ENCODE data around the gene MRPL20.
A peak's percentile ranks its signal among the peaks of the same experiment; 100 is the strongest.

Gene MRPL20

DNA sequence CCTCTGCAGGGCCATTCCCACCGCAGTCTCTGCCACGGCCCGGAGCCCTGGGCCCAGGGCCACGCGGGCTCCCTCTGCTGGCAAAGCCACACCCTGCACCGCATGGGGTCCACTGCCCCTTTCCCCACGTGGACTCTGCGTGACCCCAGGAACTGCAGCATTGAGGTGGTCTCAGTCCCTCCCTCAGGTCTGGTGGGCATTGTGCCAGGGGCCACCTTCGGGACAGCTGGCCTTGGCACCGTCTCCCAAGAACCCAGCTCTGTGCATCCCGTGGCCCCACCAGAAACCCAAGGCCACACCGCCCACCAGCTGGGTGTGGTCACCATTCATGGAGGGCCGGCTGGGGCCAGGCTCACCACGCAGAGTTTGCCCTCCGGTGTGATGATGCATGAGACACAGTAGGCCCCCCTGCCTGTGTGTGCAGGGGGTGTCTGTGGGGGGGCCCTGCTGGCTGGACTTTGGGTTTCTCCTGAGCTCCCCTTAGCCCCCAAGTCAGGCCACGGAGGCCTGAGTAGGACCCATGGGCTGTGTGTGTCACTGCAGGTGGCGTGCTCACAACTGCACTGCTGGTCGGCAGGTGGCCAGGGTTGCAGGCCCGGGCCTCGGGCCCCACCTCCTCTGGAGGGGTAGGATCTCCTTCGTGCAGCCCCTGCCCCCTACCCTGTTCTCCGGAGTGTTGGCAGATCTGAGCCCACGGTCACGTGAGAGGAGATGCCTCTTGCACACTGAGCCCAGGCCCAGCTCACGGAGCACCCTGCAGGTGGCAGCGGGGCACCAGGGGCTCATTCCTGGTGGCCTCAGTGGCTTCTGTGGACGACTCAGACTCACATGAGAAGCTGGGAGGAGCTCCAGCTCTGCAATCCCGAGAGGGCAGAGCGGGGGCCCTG lies 34.2 kb upstream of the MRPL20 start:
- no peak overlapping the region for H3K4me3 ChIP-seq (ENCODE audit: severe bottlenecking)
- TF ChIP-seq, protein P1, sequence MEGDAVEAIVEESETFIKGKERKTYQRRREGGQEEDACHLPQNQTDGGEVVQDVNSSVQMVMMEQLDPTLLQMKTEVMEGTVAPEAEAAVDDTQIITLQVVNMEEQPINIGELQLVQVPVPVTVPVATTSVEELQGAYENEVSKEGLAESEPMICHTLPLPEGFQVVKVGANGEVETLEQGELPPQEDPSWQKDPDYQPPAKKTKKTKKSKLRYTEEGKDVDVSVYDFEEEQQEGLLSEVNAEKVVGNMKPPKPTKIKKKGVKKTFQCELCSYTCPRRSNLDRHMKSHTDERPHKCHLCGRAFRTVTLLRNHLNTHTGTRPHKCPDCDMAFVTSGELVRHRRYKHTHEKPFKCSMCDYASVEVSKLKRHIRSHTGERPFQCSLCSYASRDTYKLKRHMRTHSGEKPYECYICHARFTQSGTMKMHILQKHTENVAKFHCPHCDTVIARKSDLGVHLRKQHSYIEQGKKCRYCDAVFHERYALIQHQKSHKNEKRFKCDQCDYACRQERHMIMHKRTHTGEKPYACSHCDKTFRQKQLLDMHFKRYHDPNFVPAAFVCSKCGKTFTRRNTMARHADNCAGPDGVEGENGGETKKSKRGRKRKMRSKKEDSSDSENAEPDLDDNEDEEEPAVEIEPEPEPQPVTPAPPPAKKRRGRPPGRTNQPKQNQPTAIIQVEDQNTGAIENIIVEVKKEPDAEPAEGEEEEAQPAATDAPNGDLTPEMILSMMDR (IDR thresholded peaks at IDR 0.05; ENCODE audit: poor library complexity, severe bottlenecking) = peak; percentile 91
- peak; percentile 67 for ATAC-seq (ENCODE audit: low read depth)
- H3K36me3 ChIP-seq (ENCODE audit: low read depth) = no peaks in the 10 kb centered on the region
- H3K9me3 ChIP-seq (ENCODE audit: severe bottlenecking) = no peaks in the 10 kb centered on the region
- H3K4me1 ChIP-seq (ENCODE audit: insufficient read depth, poor library complexity, severe bottlenecking) = no peaks in the 10 kb centered on the region
- H3K27ac ChIP-seq (ENCODE audit: poor library complexity, severe bottlenecking) = no peak overlapping the region
- DNase-seq (ENCODE audit: low spot score) = peak; percentile 63
- H3K27me3 ChIP-seq (ENCODE audit: insufficient read depth, poor library complexity, severe bottlenecking) = no peaks in the 10 kb centered on the region

DNA sequence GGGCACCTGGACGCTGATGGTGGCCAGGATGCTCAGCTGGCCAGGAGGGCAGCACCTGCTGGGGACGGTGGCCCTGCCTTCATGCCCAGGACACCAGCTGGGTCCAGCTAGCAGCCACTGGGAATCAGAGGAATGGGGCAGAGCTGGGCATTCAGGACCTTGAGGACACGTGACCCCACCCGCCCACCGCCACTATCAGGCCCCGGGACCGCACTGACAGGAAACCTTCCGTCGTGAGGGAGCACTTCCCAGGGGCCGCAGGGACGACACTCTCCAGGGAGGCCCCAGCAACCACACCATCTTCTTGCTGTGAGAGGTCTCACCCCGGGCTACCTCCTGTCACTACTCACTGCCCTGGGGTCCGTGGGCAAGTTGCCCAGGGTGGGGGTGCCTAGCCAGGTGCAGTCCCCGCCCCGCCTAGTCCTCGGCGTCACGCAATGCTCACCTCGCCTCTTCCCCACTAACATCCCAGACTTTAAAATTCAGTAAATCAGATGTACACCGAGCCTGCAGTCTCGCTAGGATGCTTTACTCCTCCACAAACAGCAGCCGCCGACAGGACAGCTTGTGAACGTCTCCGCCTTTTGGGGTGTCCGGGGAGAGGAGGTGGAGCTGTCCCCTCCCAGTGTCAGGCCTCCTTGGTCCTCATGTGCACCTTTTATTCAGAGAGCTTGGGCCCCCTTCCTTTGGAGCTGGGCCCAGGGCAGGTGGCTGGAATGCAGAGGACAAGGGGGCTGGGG lies 33.3 kb upstream of the MRPL20 start:
- Histone ChIP-seq H3K4me3 (ENCODE audit: severe bottlenecking) (no peak overlapping the region), H3K27me3 (ENCODE audit: insufficient read depth, poor library complexity, severe bottlenecking) (no peaks in the 10 kb centered on the region), H3K27ac (ENCODE audit: poor library complexity, severe bottlenecking) (no peak overlapping the region), H3K9me3 (ENCODE audit: severe bottlenecking) (no peaks in the 10 kb centered on the region), H3K36me3 (ENCODE audit: low read depth) (no peaks in the 10 kb centered on the region), H3K4me1 (ENCODE audit: insufficient read depth, poor library complexity, severe bottlenecking) (no peaks in the 10 kb centered on the region)
- TF ChIP-seq, protein P1 (IDR thresholded peaks at IDR 0.05; ENCODE audit: poor library complexity, severe bottlenecking) = no peak
- peak; percentile 65 for DNase-seq (ENCODE audit: low spot score)
- no peak for ATAC-seq (ENCODE audit: low read depth)

DNA sequence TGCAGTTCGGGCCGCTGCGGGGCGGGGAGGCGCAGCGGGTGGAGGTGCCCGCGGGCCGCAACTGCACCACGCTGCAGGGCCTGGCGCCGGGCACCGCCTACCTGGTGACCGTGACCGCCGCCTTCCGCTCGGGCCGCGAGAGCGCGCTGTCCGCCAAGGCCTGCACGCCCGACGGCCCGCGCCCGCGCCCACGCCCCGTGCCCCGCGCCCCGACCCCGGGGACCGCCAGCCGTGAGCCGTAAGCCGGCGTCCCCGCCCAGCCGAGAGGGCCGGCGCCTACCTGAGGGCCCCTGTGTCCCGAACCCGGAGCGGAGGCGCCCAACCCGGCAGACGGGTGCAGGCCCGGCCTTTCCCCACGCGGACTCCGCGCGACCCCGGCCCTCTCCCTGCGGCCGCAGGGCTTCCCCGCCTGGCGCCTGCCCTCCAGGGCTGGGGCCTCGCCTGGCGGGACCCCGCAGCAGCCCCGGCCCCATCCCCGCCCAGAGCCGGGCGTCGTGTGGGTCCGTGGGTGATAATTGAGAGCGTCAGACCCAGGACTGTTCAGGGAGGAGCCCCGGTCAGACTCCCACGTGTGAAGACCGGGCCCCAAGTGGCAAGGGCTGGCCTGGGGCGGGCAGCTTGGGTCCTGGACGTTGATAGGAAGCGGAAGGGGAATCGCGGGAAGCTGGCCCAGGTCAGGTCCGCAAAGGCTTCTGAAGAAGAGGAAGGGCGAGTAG lies 32.6 kb upstream of the MRPL20 start:
- no peak for ATAC-seq (ENCODE audit: low read depth)
- H3K27ac ChIP-seq (ENCODE audit: poor library complexity, severe bottlenecking) = no peak overlapping the region
- H3K9me3 ChIP-seq (ENCODE audit: severe bottlenecking) = no peaks in the 10 kb centered on the region
- H3K4me3 ChIP-seq (ENCODE audit: severe bottlenecking) = no peak overlapping the region
- DNase-seq (ENCODE audit: low spot score) = peak; percentile 59
- H3K4me1 ChIP-seq (ENCODE audit: insufficient read depth, poor library complexity, severe bottlenecking) = no peaks in the 10 kb centered on the region
- no peaks in the 10 kb centered on the region for H3K27me3 ChIP-seq (ENCODE audit: insufficient read depth, poor library complexity, severe bottlenecking)
- no peaks in the 10 kb centered on the region for H3K36me3 ChIP-seq (ENCODE audit: low read depth)
- TF ChIP-seq, protein P1 (IDR thresholded peaks at IDR 0.05; ENCODE audit: poor library complexity, severe bottlenecking) = no peak

DNA sequence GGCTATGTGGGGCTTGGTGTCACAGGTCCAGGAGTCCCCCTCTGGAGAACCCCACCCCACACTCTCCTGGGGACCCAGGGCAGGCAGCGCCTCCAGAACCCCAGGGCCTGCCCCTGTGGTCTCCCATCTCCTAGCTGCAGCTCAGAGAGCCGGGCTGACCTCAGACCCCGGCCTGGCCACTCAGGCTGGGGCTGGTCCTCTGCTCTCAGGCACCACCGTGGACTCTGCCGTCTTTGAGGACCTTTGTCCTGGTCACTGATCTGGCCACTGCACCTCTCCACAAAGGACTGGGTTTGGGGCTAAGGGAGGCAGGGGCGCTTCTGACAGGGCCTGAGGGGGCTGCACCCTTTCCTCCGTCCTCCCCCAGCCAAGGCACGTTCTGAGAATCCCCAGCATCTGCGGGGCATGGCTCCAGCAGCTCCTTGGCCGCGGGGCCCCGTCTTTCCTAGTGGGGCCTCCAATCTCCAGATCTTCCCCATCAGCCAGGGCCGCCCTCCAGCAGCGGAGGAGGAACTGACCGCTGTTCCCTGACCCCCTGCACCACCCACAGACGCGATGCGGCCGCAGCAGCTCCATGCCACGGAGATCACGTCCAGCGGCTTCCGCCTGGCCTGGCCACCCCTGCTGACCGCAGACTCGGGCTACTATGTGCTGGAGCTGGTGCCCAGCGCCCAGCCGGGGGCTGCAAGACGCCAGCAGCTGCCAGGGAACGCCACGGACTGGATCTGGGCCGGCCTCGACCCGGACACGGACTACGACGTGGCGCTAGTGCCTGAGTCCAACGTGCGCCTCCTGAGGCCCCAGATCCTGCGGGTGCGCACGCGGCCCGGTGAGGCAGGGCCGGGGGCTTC lies 31.7 kb upstream of the MRPL20 start:
- peak; percentile 64 for DNase-seq (ENCODE audit: low spot score)
- H3K9me3 ChIP-seq (ENCODE audit: severe bottlenecking) = no peaks in the 10 kb centered on the region
- H3K27ac ChIP-seq (ENCODE audit: poor library complexity, severe bottlenecking) = no peak overlapping the region
- H3K4me3 ChIP-seq (ENCODE audit: severe bottlenecking) = no peak overlapping the region
- TF ChIP-seq, protein P1 (IDR thresholded peaks at IDR 0.05; ENCODE audit: poor library complexity, severe bottlenecking) = no peak
- no peaks in the 10 kb centered on the region for H3K36me3 ChIP-seq (ENCODE audit: low read depth)
- ATAC-seq (ENCODE audit: low read depth) = no peak
- no peaks in the 10 kb centered on the region for H3K27me3 ChIP-seq (ENCODE audit: insufficient read depth, poor library complexity, severe bottlenecking)
- H3K4me1 ChIP-seq (ENCODE audit: insufficient read depth, poor library complexity, severe bottlenecking) = peaks cover under 1% of the 10 kb centered on the region
